Putamen (tissue), 1 donor: ENCODE results near the gene MARCHF3.
"Not testable (repeated sequence)": the region's sequence is repeated elsewhere in the genome, so short reads cannot be mapped to it uniquely, and the experiment has no call there.

Experiments used
- DNase-seq: peaks from one replicate; pipeline ENCODE4 v3.0.0-alpha.2; 2016; ENCODE audit warnings: low spot score

The MARCHF3 gene

DNA sequence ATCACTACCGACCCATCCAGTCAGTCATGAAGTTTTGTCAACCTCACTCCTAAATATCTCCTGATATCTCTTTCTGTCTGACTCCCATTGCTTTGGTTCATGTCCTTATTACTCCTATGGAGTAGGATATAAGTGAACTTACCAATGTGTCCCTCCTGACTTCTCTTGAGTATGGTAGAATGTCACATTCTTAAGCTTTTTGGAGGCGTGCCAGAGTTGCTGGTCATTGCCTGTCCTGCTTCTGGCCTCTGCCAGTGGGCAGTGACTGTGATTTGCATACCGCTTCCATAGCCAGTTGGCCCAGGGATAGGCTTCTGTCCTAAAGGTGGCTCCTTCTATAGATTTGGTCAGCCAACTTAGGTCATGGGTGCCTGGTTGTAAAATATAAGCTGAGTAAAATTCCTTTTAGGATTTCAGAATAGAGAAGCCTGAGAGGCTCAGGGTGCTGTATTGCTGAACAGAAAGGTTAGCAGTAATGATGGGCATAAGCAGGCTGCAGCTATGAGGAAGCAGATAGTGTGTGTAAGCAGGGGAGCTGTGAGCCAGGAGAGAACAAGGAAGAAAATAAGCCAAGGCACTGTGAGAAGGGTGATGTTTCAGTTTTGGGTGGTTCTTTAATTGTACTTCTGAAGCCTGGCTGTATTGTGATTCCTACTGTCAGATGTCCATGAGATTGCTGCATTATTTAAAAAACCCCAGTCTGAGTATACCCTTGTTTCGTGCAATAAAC, 16.1 kb upstream of the MARCHF3 start:
- no peak for DNase-seq

- no peak for DNase-seq
These were observed 12.2 kb upstream of the MARCHF3 start for GRCh38 chr5:127042593-127042992.

- no peak for DNase-seq
These were observed 11.2 kb upstream of the MARCHF3 start for GRCh38 chr5:127041571-127041970.

GRCh38 chr5:127040796-127041520, 10.6 kb upstream of the MARCHF3 start:
- DNase-seq, result no peak

DNA sequence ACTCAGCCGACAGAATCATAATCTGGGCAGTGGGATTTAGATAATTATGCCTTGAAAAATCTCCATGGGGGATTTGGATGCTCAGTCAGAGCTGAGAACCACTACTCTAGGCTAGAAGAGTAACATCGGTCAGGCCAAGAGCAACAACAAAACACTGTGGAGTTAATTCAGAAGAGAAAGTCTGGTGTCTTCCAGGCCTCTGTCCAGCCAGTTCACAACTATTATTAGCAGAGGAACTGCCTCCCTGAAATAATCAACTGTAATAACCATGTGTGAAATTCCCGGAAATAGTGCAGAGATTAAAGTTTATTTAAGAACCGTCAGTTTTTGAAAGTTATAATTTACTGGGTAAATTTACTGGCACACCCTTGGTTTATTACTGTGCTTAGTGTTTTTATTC, 8.2 kb upstream of the MARCHF3 start:
- no peak for DNase-seq

GRCh38 chr5:127031863-127032232, 1.5 kb upstream of the MARCHF3 start:
- DNase-seq, result no peak

GRCh38 chr5:127031147-127031862, 947 bp upstream of the MARCHF3 start:
- DNase-seq, result no peak

DNA sequence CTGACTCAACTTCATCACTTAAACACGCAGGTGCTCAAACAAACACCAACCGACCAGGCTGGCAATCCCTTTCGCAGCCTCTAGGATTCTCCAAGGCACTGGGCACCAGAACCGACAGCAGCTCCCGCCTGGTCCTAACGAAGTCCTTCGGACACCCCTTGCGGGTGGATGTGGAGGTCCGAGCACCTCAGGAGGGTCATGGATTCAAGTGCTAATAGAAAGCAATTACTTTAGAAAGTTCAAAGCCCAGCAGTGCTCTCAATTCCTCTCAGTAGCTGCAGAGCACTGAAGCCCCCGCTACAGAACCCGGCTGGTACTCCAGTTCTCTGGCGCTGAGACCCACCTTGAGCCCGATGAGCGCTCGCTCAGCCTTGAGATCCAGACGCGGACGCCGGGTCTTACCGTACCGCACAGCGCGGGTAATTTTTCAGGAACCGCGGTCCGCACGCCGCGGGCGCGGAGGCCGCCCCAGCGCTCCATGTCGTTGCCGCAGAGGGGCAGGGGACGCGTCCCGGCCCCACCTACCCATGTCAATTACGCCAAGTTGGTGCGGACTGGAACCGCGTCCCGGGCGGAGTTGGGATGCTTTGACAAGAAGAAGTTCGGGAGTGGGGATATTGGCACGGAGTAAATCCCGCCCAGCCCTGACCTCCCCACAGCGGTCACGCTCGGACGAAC, 638 bp downstream of the MARCHF3 start:
- DNase-seq, result no peak

GRCh38 chr5:127028822-127029457, 1.4 kb downstream of the MARCHF3 start:
- DNase-seq, result no peak

GRCh38 chr5:127027539-127027938, 2.8 kb downstream of the MARCHF3 start:
- no peak for DNase-seq

GRCh38 chr5:127026166-127026565, 4.2 kb downstream of the MARCHF3 start:
- DNase-seq, result no peak

DNA sequence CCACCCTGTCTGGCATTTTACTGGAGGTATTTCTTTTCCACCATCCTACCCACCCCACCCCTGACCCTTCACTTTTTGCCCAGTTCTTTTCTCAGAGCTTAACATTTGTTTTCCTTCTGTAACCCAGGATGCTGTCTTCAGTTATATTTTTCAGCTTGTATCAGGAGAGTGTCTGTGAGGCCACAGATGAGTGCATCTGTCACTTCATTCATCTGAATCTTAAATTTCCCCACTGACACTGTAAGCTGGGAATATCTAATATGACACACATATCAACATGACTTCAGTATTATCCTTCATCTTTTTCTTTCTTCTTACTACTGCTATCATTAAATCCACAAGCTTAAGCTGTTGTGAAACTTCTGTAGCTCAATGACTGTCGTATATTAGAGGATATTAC, 4.9 kb downstream of the MARCHF3 start:
- DNase-seq, result no peak

GRCh38 chr5:127024821-127025220, 5.5 kb downstream of the MARCHF3 start:
- DNase-seq, result no peak

DNA sequence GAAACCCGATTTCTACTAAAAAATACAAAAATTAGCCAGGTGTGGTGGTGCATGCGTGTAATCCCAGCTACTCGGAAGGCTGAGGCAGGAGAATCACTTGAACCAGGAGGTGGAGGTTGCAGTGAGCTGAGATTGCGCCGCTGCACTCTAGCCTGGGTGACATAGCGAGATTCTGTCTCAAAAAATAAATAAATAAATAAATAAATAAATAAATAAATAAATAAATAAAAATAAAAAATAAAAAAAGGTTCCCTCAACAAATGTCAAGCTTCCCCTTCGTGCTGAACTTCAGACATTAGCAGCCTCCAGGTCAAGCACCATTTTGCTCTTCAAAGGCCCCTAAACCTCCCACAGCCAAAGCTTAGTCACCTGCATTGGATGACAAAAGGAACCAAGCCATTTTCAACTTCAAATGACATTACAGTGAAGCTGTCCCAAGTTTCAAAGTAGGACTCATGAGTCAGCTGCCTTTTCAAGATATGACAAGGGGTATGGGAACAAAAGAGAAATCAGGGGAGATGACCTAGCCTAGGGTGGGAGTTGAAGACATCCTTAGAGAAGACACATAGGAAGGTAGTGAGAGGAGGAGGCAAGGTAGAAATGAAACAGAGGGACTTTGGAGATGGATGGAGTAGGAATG, 6.7 kb downstream of the MARCHF3 start:
- not testable (repeated sequence) for DNase-seq

- DNase-seq, result no peak
These were observed 7.5 kb downstream of the MARCHF3 start for GRCh38 chr5:127022846-127023245.

- DNase-seq, result no peak
These were observed 10.4 kb downstream of the MARCHF3 start for GRCh38 chr5:127019928-127020327.

DNA sequence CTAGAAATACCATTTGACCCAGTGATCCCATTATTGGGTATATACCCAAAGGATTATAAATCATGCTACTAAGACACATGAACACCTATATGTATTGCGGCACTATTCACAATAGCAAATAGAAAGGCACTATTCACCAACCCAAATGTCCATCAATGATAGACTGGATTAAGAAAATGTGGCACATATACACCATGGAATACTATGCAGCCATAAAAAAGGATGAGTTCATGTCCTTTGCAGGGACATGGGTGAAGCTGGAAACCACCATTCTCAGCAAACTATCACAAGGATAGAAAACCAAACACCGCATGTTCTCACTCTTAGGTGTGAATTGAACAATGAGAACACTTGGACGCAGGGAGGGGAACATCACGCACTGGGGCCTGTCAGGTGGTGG, 13.6 kb downstream of the MARCHF3 start:
- DNase-seq, result not testable (repeated sequence)

DNA sequence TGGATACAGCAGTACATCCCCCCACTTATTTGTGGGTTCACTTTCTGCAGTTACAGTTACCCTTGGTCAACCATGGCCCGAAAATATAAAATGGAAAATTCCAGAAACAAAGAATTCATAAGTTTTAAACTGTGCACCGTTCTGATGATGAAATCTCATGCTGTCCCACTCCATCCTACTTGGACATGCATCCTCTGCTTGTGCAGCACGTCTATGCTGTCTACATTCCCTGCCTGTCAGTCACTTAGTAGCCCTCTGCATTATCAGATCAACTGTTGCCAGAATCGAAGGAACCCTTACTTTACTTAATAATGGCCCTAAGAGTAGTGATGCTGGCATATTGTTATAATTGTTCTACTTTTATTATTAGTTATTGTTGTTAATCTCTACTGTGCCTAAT, 14.6 kb downstream of the MARCHF3 start:
- DNase-seq, result no peak

GRCh38 chr5:127014573-127014972, 15.8 kb downstream of the MARCHF3 start:
- DNase-seq, result no peak

GRCh38 chr5:127013407-127013806, 17.0 kb downstream of the MARCHF3 start:
- no peak for DNase-seq

GRCh38 chr5:127012916-127013315, 17.4 kb downstream of the MARCHF3 start:
- no peak for DNase-seq
